ENCODE results near the gene TNNT1.

- no peak for TF ChIP-seq EZH2 (IDR thresholded peaks at IDR 0.05; ENCODE audit: borderline replicate concordance, low read length)
- no peak for TF ChIP-seq CTCF (conservative IDR thresholded peaks at IDR 0.05 in 1 of 2, IDR thresholded peaks at IDR 0.05 in 1 of 2; ENCODE audit: extremely low read depth in 1 of 2, insufficient read depth in 1 of 2, low read depth in 1 of 2, low read length in 2 of 2)
Observed at GRCh38 chr19:55112777-55113569, 36.0 kb downstream of the TNNT1 start.

Data from mammary epithelial cell (primary cell).